Lower leg skin (tissue), 4 donors: ENCODE results near the gene E2F1. TPM values are rescaled to one million over a fixed set of nuclear protein-coding genes. Genes with fewer than 3 reads are reported as not detected.
A peak's percentile ranks its signal among the peaks of the same experiment; 100 is the strongest.

Experiments
- DNase-seq, 2 donors: peaks; one replicate each; pipeline ENCODE4 v3.0.0-alpha.2; 2019; ENCODE audit warnings: low spot score in 2 of 2
- H3K4me3 ChIP-seq: fragments of 200-600 bp; sonication (generic); 2 replicates; pipeline ENCODE4 v1.5.1; 2017; ENCODE audit warnings: mild to moderate bottlenecking, low read depth; ENCODE audit not compliant: poor library complexity, severe bottlenecking
- POLR2A ChIP-seq, 2 donors: fragments of 450-650 bp; IDR thresholded peaks; one replicate each; pipeline ENCODE4 v1.6.1; 2016 to 2017; ENCODE audit warnings: antibody characterized with exemption in 2 of 2, mild to moderate bottlenecking in 1 of 2, moderate library complexity in 1 of 2
- WGBS, 2 donors: methylation state at CpG; one replicate each; pipeline ENCODE4 v1.1.5; 2018; 5-methylcytosine and 5-hydroxymethylcytosine counted together
- intact Hi-C: fragments of 100-400 bp; cut with DNase I; formaldehyde crosslinking; loops from one replicate; pipeline ENCODE4 v1.15.0; 2023; ENCODE audit warnings: low total_unique reads
- total RNA-seq, 4 donors: library from RNA; depleted of rRNA; stranded (reverse); fragments of >200 nt; gene quantifications; one replicate each; pipeline ENCODE4 v1.1.0, GENCODE V29; 2016
- TF ChIP-seq, protein P1 (sequence below), 3 donors: fragments of 450-650 bp; IDR thresholded peaks; one replicate each; pipeline ENCODE4 v1.5.1; 2016; ENCODE audit warnings: antibody characterized with exemption in 3 of 3, mild to moderate bottlenecking in 3 of 3, moderate library complexity in 2 of 3

E2F1 gene
- total RNA-seq, 4 donors from 2014 or later: 1.4 to 6.3 (median 5.7) TPM

- intact Hi-C loops: no loop called here
- H3K4me3 ChIP-seq: no peak overlapping the region
- 66 to 69% methylated on average over 13 of the region's 13 CpGs for WGBS, 2 donors
- TF ChIP-seq, protein P1, sequence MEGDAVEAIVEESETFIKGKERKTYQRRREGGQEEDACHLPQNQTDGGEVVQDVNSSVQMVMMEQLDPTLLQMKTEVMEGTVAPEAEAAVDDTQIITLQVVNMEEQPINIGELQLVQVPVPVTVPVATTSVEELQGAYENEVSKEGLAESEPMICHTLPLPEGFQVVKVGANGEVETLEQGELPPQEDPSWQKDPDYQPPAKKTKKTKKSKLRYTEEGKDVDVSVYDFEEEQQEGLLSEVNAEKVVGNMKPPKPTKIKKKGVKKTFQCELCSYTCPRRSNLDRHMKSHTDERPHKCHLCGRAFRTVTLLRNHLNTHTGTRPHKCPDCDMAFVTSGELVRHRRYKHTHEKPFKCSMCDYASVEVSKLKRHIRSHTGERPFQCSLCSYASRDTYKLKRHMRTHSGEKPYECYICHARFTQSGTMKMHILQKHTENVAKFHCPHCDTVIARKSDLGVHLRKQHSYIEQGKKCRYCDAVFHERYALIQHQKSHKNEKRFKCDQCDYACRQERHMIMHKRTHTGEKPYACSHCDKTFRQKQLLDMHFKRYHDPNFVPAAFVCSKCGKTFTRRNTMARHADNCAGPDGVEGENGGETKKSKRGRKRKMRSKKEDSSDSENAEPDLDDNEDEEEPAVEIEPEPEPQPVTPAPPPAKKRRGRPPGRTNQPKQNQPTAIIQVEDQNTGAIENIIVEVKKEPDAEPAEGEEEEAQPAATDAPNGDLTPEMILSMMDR (IDR thresholded peaks at IDR 0.05): no peak
- no peak for TF ChIP-seq POLR2A (IDR thresholded peaks at IDR 0.05)
- DNase-seq: no peak
Observed at GRCh38 chr20:33669873-33670640, 16.1 kb downstream of the E2F1 start.

DNA sequence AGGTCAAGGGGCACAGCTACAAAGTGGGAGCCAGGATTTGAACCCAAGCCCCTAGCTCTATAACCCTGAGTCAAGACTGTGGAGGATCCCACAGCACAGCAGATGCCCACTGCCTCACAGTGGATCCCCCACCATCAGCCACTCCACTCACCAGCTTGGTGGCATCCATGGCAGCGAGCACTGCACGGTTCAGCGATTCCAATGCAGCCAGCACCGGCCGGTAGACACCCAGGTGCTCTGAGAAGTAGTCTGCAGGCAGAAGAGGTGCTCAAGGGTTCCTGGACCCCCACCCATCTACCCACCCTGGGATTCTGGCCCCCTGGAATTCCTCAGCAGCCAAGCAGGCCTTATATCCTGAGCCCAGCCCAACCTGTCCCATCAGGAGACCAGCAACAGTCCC lies 17.0 kb downstream of the E2F1 start:
- TF ChIP-seq, protein P1 (IDR thresholded peaks at IDR 0.05): no peak
- TF ChIP-seq POLR2A (IDR thresholded peaks at IDR 0.05): no peak
- WGBS, 2 donors: 97% methylated on average over 5 of the region's 5 CpGs; no CpG with 5 or more reads in 1 of the 2 donors
- DNase-seq: no peak
- intact Hi-C loops: no loop called here
- H3K4me3 ChIP-seq: no peak overlapping the region

GRCh38 chr20:33668466-33669155 lies 17.6 kb downstream of the E2F1 start:
- H3K4me3 ChIP-seq: no peak overlapping the region
- no peak for TF ChIP-seq POLR2A (IDR thresholded peaks at IDR 0.05)
- TF ChIP-seq, protein P1 (IDR thresholded peaks at IDR 0.05): no peak
- 49 to 59% methylated on average over 12 to 13 of the region's 13 CpGs for WGBS, 2 donors
- DNase-seq: no peak
- intact Hi-C loops: no loop called here

GRCh38 chr20:33667676-33668465 lies 18.3 kb downstream of the E2F1 start:
- intact Hi-C loops: no loop called here
- H3K4me3 ChIP-seq: peak overlapping the region; percentile 25
- TF ChIP-seq, protein P1 (IDR thresholded peaks at IDR 0.05): peak in 1 of 3 donors; percentile 66
- no peak for TF ChIP-seq POLR2A (IDR thresholded peaks at IDR 0.05)
- peak in 1 of 2 donors; percentile 94 for DNase-seq
- WGBS, 2 donors: 1 to 30% methylated on average over 24 to 25 of the region's 47 CpGs

DNA sequence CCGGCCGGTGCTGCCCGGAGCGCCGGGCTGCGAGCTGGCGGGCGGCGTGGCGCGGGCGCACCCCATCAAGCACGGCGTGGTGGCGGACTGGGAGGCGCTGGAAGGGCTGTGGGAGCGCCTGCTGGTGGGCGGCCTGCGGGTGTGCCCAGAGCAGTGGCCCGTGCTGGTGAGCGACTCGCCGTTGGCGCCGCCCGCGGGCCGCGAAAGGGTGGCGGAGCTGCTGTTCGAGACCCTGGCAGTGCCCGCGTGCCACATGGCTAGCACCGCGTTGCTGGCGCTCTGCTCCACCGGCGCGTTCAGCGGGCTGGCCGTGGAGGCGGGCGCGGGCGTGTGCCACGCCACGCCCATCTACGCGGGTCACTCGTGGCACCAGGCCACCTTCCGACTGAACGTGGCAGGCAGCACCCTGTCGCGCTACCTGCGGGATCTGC lies 18.9 kb downstream of the E2F1 start:
- intact Hi-C loops: no loop called here
- peak overlapping the region; percentile 25 for H3K4me3 ChIP-seq
- peak in 1 of 2 donors; percentile 93 for DNase-seq
- no peak for TF ChIP-seq POLR2A (IDR thresholded peaks at IDR 0.05)
- TF ChIP-seq, protein P1 (IDR thresholded peaks at IDR 0.05): no peak
- 0 to 15% methylated on average over 12 to 22 of the region's 55 CpGs for WGBS, 2 donors
